ENCODE data around the gene USF1. TPM values are rescaled to one million over a fixed set of nuclear protein-coding genes. Genes with fewer than 3 reads are reported as not detected.
A peak's percentile ranks its signal among the peaks of the same experiment; 100 is the strongest.
"Not testable (repeated sequence)": the region's sequence is repeated elsewhere in the genome, so short reads cannot be mapped to it uniquely, and the experiment has no call there.

USF1 gene
- total RNA-seq, 6 experiments from 2014 or later = 25.5 to 34.3 (median 28.1) TPM

GRCh38 chr1:161020509-161021164, 25.1 kb downstream of the USF1 start, which contains the start of gene F11R:
Gene F11R, minus strand, starts transcription at chr1:161021152. Its CDS starts 79 bp downstream, at chr1:161021073.
- peaks cover 0 to 41% (median 16%) of the 10 kb centered on the region in 4 donors for H3K4me1 ChIP-seq
- H3K9me3 ChIP-seq = no peaks in the 10 kb centered on the region
- H3K27me3 ChIP-seq = no peaks in the 10 kb centered on the region
- TF ChIP-seq POLR2A (IDR thresholded peaks at IDR 0.05) = peak; percentile 72
- TF ChIP-seq, protein P1, sequence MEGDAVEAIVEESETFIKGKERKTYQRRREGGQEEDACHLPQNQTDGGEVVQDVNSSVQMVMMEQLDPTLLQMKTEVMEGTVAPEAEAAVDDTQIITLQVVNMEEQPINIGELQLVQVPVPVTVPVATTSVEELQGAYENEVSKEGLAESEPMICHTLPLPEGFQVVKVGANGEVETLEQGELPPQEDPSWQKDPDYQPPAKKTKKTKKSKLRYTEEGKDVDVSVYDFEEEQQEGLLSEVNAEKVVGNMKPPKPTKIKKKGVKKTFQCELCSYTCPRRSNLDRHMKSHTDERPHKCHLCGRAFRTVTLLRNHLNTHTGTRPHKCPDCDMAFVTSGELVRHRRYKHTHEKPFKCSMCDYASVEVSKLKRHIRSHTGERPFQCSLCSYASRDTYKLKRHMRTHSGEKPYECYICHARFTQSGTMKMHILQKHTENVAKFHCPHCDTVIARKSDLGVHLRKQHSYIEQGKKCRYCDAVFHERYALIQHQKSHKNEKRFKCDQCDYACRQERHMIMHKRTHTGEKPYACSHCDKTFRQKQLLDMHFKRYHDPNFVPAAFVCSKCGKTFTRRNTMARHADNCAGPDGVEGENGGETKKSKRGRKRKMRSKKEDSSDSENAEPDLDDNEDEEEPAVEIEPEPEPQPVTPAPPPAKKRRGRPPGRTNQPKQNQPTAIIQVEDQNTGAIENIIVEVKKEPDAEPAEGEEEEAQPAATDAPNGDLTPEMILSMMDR (IDR thresholded peaks at IDR 0.05) = peak in 1 of 4 donors; percentile 43
- ATAC-seq = peak; percentile 56 to 70 (median 59)
- peak within 1 kb of the TSS; percentile 70 to 91 (median 78) for H3K4me3 ChIP-seq
- peak; percentile 66 to 73 (median 72) for DNase-seq
- WGBS (ENCODE audit: insufficient coverage, low coverage, low lambda C conversion rate, missing lambda C conversion rate) = 0% methylated on average over 18 of the region's 36 CpGs
- intact Hi-C loops (cut with DNase I) = no loop called here
- H3K27ac ChIP-seq = peak within 1 kb of the TSS; percentile 97 to 98 (median 97)
- no peaks in the 10 kb centered on the region for H3K36me3 ChIP-seq

- Histone ChIP-seq H3K36me3 (no peaks in the 10 kb centered on the region), H3K27me3 (no peaks in the 10 kb centered on the region), H3K4me1 (peaks cover 0 to 48% (median 18%) of the 10 kb centered on the region in 4 donors), H3K9me3 (no peaks in the 10 kb centered on the region), H3K27ac (peak overlapping the region; percentile 97 to 98 (median 97)), H3K4me3 (peak overlapping the region; percentile 70 to 91 (median 78))
- intact Hi-C loops (cut with DNase I) = no loop called here
- ATAC-seq = peak; percentile 4 to 34 (median 21)
- DNase-seq = no peak
- TF ChIP-seq, protein P1 (IDR thresholded peaks at IDR 0.05) = no peak
- TF ChIP-seq POLR2A (IDR thresholded peaks at IDR 0.05) = peak; percentile 10
- WGBS (ENCODE audit: insufficient coverage, low coverage, low lambda C conversion rate, missing lambda C conversion rate) = 2% methylated on average over 10 of the region's 10 CpGs
Measured at GRCh38 chr1:161019751-161020495, 25.9 kb downstream of the USF1 start.

- DNase-seq = not testable (repeated sequence)
- H3K4me3 ChIP-seq = peak overlapping the region in 1 of 3 donors; percentile 70
Measured at GRCh38 chr1:161019111-161019660, 26.6 kb downstream of the USF1 start.

DNA sequence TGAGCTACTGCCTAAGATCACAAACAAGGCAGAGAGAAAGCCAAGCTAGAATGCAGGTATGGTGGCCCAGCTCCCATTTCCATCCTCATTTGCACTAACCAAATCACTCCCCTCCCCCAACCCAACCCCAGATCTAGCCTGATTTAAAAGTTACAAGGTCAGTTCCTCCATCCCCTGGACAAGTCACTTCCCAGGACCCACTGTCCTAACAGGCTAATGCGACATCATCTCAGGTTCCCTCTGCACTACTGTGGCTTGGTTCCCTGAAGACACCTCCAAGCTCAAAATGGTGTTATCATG, 27.2 kb downstream of the USF1 start:
- ATAC-seq (no peak), DNase-seq (no peak)
- H3K27me3 ChIP-seq = no peaks in the 10 kb centered on the region
- H3K4me3 ChIP-seq = peak overlapping the region in 1 of 3 donors; percentile 70
- TF ChIP-seq, protein P1 (IDR thresholded peaks at IDR 0.05) = no peak
- TF ChIP-seq POLR2A (IDR thresholded peaks at IDR 0.05) = no peak
- H3K4me1 ChIP-seq = peaks cover 0 to 58% (median 23%) of the 10 kb centered on the region in 4 donors
- peak overlapping the region; percentile 97 to 98 (median 97) for H3K27ac ChIP-seq
- H3K36me3 ChIP-seq = no peaks in the 10 kb centered on the region
- intact Hi-C loops (cut with DNase I) = no loop called here
- H3K9me3 ChIP-seq = no peaks in the 10 kb centered on the region
- 69% methylated on average over 1 of the region's 1 CpG for WGBS (ENCODE audit: insufficient coverage, low coverage, low lambda C conversion rate, missing lambda C conversion rate)

More at GRCh38 chr1:161019111-161019660, 26.6 kb downstream of the USF1 start:
- intact Hi-C loops (cut with DNase I); H3K27me3 ChIP-seq; H3K36me3 ChIP-seq; ATAC-seq; H3K9me3 ChIP-seq: not testable (repeated sequence)
- H3K4me1 ChIP-seq = peaks cover 0 to 55% (median 21%) of the 10 kb centered on the region in 4 donors
- H3K27ac ChIP-seq = peak overlapping the region; percentile 97 to 98 (median 97)
- 59% methylated on average over 7 of the region's 15 CpGs for WGBS (ENCODE audit: insufficient coverage, low coverage, low lambda C conversion rate, missing lambda C conversion rate)

Measured in right lobe of liver (tissue), 6 donors.